K562 (cell line): ENCODE measurements around the gene MARCHF3. TPM values are rescaled to one million over a fixed set of nuclear protein-coding genes. Genes with fewer than 3 reads are reported as not detected.
A peak's percentile ranks its signal among the peaks of the same experiment; 100 is the strongest.

ENCODE experiments used
- ATAC-seq: fragments of 200-7000 bp; cut with Tn5 transposase; 3 replicates; pipeline ENCODE4 v1.9.1; 2020; ENCODE audit warnings: moderate library complexity
- BruUV-seq: library from RNA; stranded (reverse); fragments of 400-500 nt; replicated peaks from 2 replicates; lab custom pipeline; 2021; lab: Mats Ljungman, UMichigan
- CTCF ChIA-PET: fragments of 300-600 bp; formaldehyde crosslinking; extraction: SDS; loops from one replicate; lab custom pipeline; 2021; ENCODE audit warnings: low intra/inter-chr PET ratio; lab: Yijun Ruan, JAX
- POLR2A ChIA-PET: fragments of 300-600, 350-650 bp; sonication (Branson Sonifier 250); formaldehyde crosslinking; extraction: SDS; loops from one replicate; lab custom pipeline; 2021; ENCODE audit warnings: antibody characterized with exemption, inconsistent platforms; lab: Yijun Ruan, JAX
- DNase-seq, 4 experiments: peaks; one replicate each; pipeline versions ENCODE4 v3.0.0 to v3.0.0-alpha.2; 2011 to 2018; ENCODE audit warnings: low spot score in 3 of 4, mixed read lengths in 3 of 4; ENCODE audit errors: extremely low read depth in 1 of 4
- FAIRE-seq: peaks from 2 replicates; lab custom pipeline; 2011; peaks lifted over from hg19 to GRCh38; lab: Jason Lieb, UNC
- H2AFZ ChIP-seq: 2 replicates; pipeline ENCODE4 v1.6.0; 2011; ENCODE audit warnings: low read depth, low read length, control low read depth, inconsistent platforms
- H3K27ac ChIP-seq: fragments of 200-600 bp; 3 replicates; pipeline ENCODE4 v1.8.0; 2011; ENCODE audit warnings: low read depth, mild to moderate bottlenecking, control low read depth, inconsistent platforms, low read length, moderate library complexity, mixed read lengths; ENCODE audit errors: extremely low read depth
- H3K27me3 ChIP-seq, 2 experiments: fragments of 300-600 bp in 1 of 2; 2 replicates in 1 of 2; 3 replicates in 1 of 2; pipeline versions ENCODE4 v1.6.0 to v1.8.0; 2011; ENCODE audit warnings: inconsistent platforms in 2 of 2, low read length in 2 of 2, mild to moderate bottlenecking in 1 of 2, mixed read lengths in 1 of 2, moderate library complexity in 1 of 2; ENCODE audit not compliant: control insufficient read depth in 2 of 2, insufficient read depth in 2 of 2
- H3K36me3 ChIP-seq: fragments of 300-600 bp; 3 replicates; pipeline ENCODE4 v1.8.0; 2011; ENCODE audit warnings: mild to moderate bottlenecking, low read length, inconsistent platforms; ENCODE audit not compliant: control insufficient read depth, insufficient read depth
- H3K4me1 ChIP-seq, 2 experiments: fragments of 200-600 bp in 1 of 2; replicated peaks in 1 of 2; 2 replicates in 1 of 2; 3 replicates in 1 of 2; pipeline versions ENCODE4 v1.5.1 to v1.8.0; 2011; ENCODE audit warnings: inconsistent platforms in 2 of 2, low read length in 2 of 2, mild to moderate bottlenecking in 1 of 2, mixed read lengths in 1 of 2, moderate library complexity in 1 of 2; ENCODE audit not compliant: control insufficient read depth in 2 of 2, insufficient read depth in 2 of 2
- H3K4me2 ChIP-seq: 2 replicates; pipeline ENCODE4 v1.6.1; 2011; ENCODE audit warnings: low read length, control low read depth, inconsistent platforms, mixed read lengths; ENCODE audit not compliant: insufficient read depth
- H3K4me3 ChIP-seq: fragments of 200-600 bp; sonication (generic), shearing (Covaris generic); 2 replicates; pipeline ENCODE4 v1.5.1; 2016; ENCODE audit warnings: control low read depth, inconsistent platforms
- H3K79me2 ChIP-seq: fragments of 200-600 bp; 3 replicates; pipeline ENCODE4 v1.8.0; 2011; ENCODE audit warnings: low read length, inconsistent platforms; ENCODE audit not compliant: control insufficient read depth, insufficient read depth
- H3K9ac ChIP-seq, 2 experiments: 2 replicates each; pipeline versions ENCODE4 v1.6.0 to v1.6.1; 2011; ENCODE audit warnings: low read depth in 2 of 2, low read length in 2 of 2, control low read depth in 1 of 2, inconsistent platforms in 1 of 2, mild to moderate bottlenecking in 1 of 2, mixed read lengths in 1 of 2; ENCODE audit not compliant: insufficient read depth in 1 of 2
- H3K9me1 ChIP-seq: one replicate; pipeline ENCODE4 v1.6.0; 2011; ENCODE audit warnings: inconsistent platforms, mild to moderate bottlenecking, low read length, moderate library complexity; ENCODE audit not compliant: control insufficient read depth, insufficient read depth
- H3K9me3 ChIP-seq: replicated peaks from 2 replicates; pipeline ENCODE4 v1.5.1; 2011; ENCODE audit warnings: low read depth, low read length, inconsistent platforms; ENCODE audit not compliant: control insufficient read depth, insufficient read depth
- H4K20me1 ChIP-seq: replicated peaks from 2 replicates; pipeline ENCODE4 v1.6.1; 2011; ENCODE audit warnings: low read length, inconsistent platforms, mixed read lengths; ENCODE audit not compliant: control insufficient read depth, insufficient read depth
- C11orf30 ChIP-seq: fragments of 450-650 bp; IDR thresholded peaks from 2 replicates; pipeline ENCODE4 v1.6.1; 2016; ENCODE audit warnings: low read depth, mild to moderate bottlenecking
- ELF4 ChIP-seq: fragments of 450-650 bp; formaldehyde crosslinking; IDR thresholded peaks from 2 replicates; pipeline ENCODE4 v1.4.0; 2022; ENCODE audit warnings: missing genetic modification characterization
- HDAC2 ChIP-seq: fragments of 450-650 bp; IDR thresholded peaks from 2 replicates; pipeline ENCODE4 v1.6.1; 2016; ENCODE audit warnings: mild to moderate bottlenecking
- PCBP2 ChIP-seq: fragments of 200-400 bp; formaldehyde crosslinking; IDR thresholded peaks from 2 replicates; pipeline ENCODE4 v1.6.1; 2018; ENCODE audit warnings: low read length, low read depth, mild to moderate bottlenecking, moderate library complexity; ENCODE audit not compliant: poor library complexity, severe bottlenecking
- SMAD1 ChIP-seq: fragments of 150-350 bp; IDR thresholded peaks from 2 replicates; pipeline ENCODE4 v1.6.1; 2014; ENCODE audit warnings: low read length, low read depth; ENCODE audit not compliant: partially characterized antibody
- SUPT5H ChIP-seq: fragments of 450-650 bp; IDR thresholded peaks from 2 replicates; pipeline ENCODE4 v1.6.1; 2016
- ZNF316 ChIP-seq: fragments of 450-650 bp; IDR thresholded peaks from 2 replicates; pipeline ENCODE4 v1.6.1; 2016
- ZNF384 ChIP-seq: IDR thresholded peaks from 2 replicates; pipeline ENCODE4 v1.6.1; 2012; ENCODE audit warnings: low read depth, low read length, improper control_type of control experiment
- ZNF77 ChIP-seq: fragments of 250-450 bp; sonication (Bioruptor Pico); IDR thresholded peaks from 2 replicates; pipeline ENCODE4 v1.5.0; 2020
- in situ Hi-C: fragments of 300-500 bp; cut with MboI; formaldehyde crosslinking; loops from 4 replicates; pipeline ENCODE4 v1.15.0; 2018; ENCODE audit warnings: inconsistent platforms, mixed read lengths
- intact Hi-C: fragments of 100-400 bp; cut with micrococcal nuclease; formaldehyde crosslinking; loops from 2 replicates; pipeline ENCODE4 v1.14.2; 2022
- polyA plus RNA-seq, 8 experiments: library from polyadenylated mRNA; depleted of rRNA in 4 of 8; stranded (reverse) in 5 of 8; unstranded in 3 of 8; fragments of >200 nt; fragmentation: Nextera tagmentation in 2 of 8; fragmentation: Illumina TruSeq in 1 of 8; extraction: Ambion mirVana in 2 of 8; extraction: Trizol in 1 of 8; gene quantifications; 2 replicates each; pipeline versions ENCODE4 v1.2.1 to v1.2.3, GENCODE V29; 2011 to 2014; ENCODE audit warnings: inconsistent platforms in 1 of 8, missing spikeins in 1 of 8
- total RNA-seq, 7 experiments: library from RNA; depleted of rRNA in 6 of 7; stranded (reverse); fragments of >200 nt in 6 of 7; fragmentation: Illumina TruSeq in 2 of 7; extraction: Trizol in 2 of 7; gene quantifications; 2 replicates each; pipeline versions ENCODE4 v1.2.1 to v1.2.3, GENCODE V29; 2011 to 2021; ENCODE audit warnings: low replicate concordance in 1 of 7
- TF ChIP-seq, protein P1 (sequence below), 2 experiments: fragments of 450-650 bp; conservative IDR thresholded peaks; 2 replicates each; pipeline ENCODE4 v1.6.1; 2017; ENCODE audit warnings: mild to moderate bottlenecking in 2 of 2, moderate library complexity in 2 of 2
- TF ChIP-seq, protein P2 (sequence below): fragments of 200-800 bp; sonication (Bioruptor generic); IDR thresholded peaks from 2 replicates; pipeline ENCODE4 v1.6.1; 2016; ENCODE audit warnings: missing genetic modification characterization, missing compliant biosample characterization

MARCHF3 gene
- total and polyA plus RNA-seq, 9 of the 15 experiments (the other 6 are each of a cell fraction or from before 2014, with no cell fraction given): 5.6 to 37.4 (median 16.5) TPM

DNA sequence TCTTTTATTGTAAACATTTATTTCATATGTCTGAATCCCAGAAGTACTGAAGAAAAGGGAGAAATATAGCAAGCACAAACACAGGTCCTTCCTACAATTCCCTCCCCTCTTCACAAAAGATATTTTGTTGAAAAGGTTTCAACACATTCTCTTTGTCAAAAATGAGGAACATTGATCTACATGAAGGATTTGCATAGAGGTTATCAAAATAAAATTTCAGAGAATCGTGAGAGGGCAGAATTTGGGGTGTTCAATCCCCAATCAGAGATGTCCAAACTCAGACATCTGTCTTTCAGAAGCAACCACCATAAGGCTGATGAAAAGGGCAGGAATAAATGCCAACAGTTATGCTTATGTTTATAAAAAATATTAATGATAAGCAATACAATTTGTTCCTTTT is 69.2 kb downstream of the MARCHF3 start (continued):
- TF ChIP-seq, protein P1, sequence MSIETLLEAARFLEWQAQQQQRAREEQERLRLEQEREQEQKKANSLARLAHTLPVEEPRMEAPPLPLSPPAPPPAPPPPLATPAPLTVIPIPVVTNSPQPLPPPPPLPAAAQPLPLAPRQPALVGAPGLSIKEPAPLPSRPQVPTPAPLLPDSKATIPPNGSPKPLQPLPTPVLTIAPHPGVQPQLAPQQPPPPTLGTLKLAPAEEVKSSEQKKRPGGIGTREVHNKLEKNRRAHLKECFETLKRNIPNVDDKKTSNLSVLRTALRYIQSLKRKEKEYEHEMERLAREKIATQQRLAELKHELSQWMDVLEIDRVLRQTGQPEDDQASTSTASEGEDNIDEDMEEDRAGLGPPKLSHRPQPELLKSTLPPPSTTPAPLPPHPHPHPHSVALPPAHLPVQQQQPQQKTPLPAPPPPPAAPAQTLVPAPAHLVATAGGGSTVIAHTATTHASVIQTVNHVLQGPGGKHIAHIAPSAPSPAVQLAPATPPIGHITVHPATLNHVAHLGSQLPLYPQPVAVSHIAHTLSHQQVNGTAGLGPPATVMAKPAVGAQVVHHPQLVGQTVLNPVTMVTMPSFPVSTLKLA (conservative IDR thresholded peaks at IDR 0.05): no peak
- no peak for TF ChIP-seq SUPT5H
- TF ChIP-seq, protein P2, sequence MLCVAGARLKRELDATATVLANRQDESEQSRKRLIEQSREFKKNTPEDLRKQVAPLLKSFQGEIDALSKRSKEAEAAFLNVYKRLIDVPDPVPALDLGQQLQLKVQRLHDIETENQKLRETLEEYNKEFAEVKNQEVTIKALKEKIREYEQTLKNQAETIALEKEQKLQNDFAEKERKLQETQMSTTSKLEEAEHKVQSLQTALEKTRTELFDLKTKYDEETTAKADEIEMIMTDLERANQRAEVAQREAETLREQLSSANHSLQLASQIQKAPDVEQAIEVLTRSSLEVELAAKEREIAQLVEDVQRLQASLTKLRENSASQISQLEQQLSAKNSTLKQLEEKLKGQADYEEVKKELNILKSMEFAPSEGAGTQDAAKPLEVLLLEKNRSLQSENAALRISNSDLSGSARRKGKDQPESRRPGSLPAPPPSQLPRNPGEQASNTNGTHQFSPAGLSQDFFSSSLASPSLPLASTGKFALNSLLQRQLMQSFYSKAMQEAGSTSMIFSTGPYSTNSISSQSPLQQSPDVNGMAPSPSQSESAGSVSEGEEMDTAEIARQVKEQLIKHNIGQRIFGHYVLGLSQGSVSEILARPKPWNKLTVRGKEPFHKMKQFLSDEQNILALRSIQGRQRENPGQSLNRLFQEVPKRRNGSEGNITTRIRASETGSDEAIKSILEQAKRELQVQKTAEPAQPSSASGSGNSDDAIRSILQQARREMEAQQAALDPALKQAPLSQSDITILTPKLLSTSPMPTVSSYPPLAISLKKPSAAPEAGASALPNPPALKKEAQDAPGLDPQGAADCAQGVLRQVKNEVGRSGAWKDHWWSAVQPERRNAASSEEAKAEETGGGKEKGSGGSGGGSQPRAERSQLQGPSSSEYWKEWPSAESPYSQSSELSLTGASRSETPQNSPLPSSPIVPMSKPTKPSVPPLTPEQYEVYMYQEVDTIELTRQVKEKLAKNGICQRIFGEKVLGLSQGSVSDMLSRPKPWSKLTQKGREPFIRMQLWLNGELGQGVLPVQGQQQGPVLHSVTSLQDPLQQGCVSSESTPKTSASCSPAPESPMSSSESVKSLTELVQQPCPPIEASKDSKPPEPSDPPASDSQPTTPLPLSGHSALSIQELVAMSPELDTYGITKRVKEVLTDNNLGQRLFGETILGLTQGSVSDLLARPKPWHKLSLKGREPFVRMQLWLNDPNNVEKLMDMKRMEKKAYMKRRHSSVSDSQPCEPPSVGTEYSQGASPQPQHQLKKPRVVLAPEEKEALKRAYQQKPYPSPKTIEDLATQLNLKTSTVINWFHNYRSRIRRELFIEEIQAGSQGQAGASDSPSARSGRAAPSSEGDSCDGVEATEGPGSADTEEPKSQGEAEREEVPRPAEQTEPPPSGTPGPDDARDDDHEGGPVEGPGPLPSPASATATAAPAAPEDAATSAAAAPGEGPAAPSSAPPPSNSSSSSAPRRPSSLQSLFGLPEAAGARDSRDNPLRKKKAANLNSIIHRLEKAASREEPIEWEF (CRISPR knock-in tag): no peak

DNA sequence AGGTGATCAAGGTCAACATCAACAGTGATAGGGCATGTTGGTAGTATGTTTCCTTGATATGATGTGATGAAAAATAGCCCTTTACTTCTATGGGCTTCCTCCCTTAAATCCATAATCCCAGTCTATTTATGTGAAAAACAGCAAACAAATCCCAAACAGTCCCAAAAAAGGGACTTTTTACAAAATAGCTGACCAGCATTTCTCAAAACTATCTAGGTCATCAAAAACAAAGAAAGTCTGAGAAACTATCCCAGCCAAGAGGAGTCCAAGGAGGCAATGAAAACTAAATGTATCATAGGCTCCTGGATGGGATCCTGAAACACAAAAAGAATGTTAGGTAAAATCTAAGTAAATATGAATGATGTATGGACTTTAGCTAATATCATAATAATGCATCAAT is 71.2 kb downstream of the MARCHF3 start:
- no peaks in the 10 kb centered on the region for H3K9me1 ChIP-seq
- H3K4me3 ChIP-seq: no peak overlapping the region
- H2AFZ ChIP-seq: no peak overlapping the region
- H4K20me1 ChIP-seq: no peaks in the 10 kb centered on the region
- intact Hi-C loops (no loop called here), in situ Hi-C loops (no loop called here)
- no peak for DNase-seq
- H3K79me2 ChIP-seq: peaks cover 60% of the 10 kb centered on the region
- H3K27ac ChIP-seq: no peak overlapping the region
- H3K4me2 ChIP-seq: no peak overlapping the region
- H3K9me3 ChIP-seq: no peaks in the 10 kb centered on the region
- POLR2A ChIA-PET: no interaction called here
- no peaks in the 10 kb centered on the region for H3K27me3 ChIP-seq
- H3K36me3 ChIP-seq: no peaks in the 10 kb centered on the region; the same call in 2 of the 3 replicates
- no peak for TF ChIP-seq HDAC2
- no peak for TF ChIP-seq SMAD1
- TF ChIP-seq ELF4 (CRISPR knock-in tag): no peak
- TF ChIP-seq ZNF316: peak; percentile 61
- TF ChIP-seq PCBP2: no peak
- TF ChIP-seq C11orf30: peak; percentile 36; the same call in 1 of the 2 replicates
- no peak for TF ChIP-seq ZNF384
- no peak for TF ChIP-seq ZNF77 (CRISPR knock-in tag)
- TF ChIP-seq, all 486 proteins: peak for 2
- CTCF ChIA-PET: no interaction called here
- FAIRE-seq: no peak
- Histone ChIP-seq H3K9ac (no peak overlapping the region), H3K4me1 (peaks cover 2 to 18% of the 10 kb centered on the region in 2 experiments; a peak in 3 of 5 replicates)
- ATAC-seq: no peak
- no TSS peak for BruUV-seq
